ENCODE measurements around the gene DHX34.

The DHX34 gene

DNA sequence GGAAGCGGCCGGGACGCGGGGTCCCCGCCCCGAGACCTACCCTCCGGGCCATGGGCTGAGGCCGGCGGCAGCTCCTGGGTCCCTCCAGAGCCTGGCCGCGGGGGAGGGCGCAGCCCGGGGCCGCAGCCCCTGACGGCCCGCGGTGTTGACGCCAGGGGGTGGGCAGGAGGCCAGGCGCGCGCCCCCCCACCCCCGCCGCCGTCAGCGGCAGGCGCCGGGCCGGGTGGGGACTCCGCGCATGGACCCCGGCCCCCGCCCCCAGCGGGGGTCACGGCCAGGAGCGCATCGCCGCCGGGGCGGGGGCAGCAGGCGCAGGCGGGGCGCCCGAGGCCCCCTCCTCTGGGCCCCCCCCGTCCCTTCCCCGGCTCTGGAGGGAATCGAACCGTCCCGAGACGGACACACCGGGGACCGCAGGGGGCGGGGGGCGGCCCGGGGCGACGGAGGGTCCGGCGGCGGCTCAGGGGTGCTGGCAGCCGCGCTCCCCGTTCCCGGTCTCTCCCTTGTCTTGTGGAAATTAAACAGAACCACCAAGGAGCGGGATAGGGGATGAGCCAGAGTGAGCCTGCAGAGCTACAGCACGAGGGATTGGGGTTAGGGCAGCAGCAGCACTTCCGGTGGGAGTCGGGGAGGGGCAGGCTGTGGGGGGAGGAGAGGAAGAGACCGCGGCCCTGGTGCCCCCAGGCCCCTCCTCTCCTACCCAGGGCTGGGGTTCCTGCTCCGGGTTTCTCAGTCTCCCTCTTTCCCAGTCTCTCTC is 70.1 kb downstream of the DHX34 start, which contains the start of gene MEIS3:
TSS of gene MEIS3 (minus strand) at position 498 of the 754 bp plus-strand sequence. CDS start at position 52, 446 bp downstream.
- no peak for DNase-seq

DNA sequence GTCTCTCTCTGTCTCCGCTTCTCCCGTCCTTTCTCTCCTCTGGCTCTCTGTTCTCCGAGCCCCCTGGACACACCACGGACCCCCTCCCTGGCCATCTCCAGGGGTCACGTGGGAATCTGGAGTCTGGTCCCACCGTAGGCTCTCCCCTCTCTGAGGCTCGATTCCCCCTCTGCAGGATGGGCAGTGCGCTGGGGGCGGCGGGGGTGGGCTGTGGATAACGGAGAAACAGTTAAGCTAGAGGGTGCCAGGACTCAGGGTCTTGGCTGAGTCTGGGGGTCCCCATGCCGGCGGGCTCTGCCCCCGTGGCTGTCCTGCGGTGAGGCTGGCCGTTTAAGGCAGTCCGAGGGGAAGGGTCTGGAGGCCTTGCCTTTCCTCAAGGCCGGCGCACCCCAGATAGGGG is 70.7 kb downstream of the DHX34 start:
- no peak for DNase-seq

DNA sequence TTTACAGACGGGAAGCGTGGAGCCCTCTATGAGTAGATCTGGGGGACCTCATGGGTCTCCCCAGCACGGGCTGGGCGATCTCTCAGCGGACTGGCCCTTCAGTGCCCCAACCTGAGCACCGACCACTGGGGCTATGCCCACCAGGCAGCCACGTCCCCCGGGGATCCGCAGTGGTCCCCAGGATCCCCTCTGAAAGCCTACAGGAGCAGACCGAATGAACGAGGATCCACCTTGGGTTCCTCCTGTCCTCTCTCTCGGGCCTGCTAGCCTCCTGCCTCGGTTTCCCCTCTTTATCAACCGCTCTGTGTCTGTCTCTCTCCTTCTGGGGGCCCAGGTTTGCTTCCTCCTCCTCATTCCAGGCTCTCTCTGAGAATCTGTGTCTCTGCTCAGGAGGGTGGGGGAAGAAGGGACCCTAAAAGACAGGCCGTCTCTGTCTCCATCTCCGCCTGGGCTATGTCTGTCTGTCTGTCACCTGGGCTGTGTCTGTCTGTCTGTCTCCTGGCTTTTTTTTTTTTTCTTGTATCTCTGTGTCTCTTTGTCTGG is 72.2 kb downstream of the DHX34 start:
- DNase-seq: no peak

DNA sequence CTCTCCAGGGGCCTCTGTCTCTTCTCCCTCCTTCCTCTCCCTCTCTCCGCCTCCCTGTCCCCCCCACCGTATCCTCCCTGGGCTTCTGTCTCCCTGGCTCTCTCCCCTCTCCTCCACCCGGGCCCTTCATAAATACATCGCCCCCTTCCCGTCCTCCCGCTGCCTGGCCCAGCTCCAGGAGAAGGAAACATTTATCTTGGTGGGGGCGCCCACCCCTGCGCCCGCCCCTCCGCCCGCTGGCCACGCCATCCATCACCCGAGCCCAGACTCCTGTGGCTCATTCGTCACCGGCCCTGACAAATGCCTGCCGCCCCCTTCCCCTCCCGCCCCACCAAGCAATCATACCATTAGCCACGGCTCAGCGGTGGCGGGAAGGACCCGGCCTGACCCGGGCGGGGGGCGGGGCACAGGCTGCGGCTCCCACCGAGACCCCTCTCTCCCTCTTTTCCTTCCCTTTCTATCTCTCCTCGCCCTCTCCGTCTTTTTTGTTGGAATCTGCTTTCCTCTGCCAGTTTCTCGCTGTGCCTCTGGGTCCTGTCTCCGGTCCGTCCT is 72.8 kb downstream of the DHX34 start:
- DNase-seq: no peak

- no peak for DNase-seq
Measured at GRCh38 chr19:47422417-47423163, 73.5 kb downstream of the DHX34 start.

DNA sequence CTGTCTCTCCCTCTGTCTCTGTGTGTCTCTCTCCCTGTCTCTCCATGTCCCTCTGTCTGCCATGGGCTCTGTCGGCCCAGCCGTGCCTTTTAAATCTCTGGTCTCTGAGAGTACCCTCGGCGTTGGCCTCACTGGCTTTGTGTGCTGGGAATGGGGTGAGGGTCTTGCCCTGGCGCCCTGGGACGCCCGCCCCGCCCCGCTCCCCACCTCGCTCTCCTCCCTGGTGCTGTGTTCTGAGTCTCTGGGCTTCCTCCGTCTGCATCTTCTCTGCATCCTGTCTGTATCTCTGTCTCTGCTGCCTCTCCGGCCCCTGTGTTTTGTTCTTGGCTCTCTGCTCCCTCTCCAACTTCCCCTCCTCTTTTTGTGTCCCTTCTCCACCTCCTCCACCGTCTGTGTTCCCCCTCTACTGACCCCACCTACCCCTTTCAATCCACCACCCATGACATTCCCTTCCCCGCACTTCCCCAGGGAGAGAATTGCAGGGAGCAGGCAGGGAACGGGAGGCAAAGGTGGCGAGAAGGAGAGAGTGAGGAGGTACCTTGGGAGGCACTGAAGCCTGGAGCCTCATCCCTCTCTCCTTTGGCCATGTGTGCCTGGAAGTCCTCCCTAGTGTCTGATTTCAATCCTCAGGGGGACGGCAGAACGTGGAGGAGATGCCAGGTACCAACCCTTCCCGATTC is 74.2 kb downstream of the DHX34 start:
- no peak for DNase-seq

- DNase-seq: peak; percentile 28
Measured at GRCh38 chr19:47427241-47428176, 78.4 kb downstream of the DHX34 start.

GRCh38 chr19:47428177-47428894 is 79.2 kb downstream of the DHX34 start:
- DNase-seq: peak; percentile 96

DNA sequence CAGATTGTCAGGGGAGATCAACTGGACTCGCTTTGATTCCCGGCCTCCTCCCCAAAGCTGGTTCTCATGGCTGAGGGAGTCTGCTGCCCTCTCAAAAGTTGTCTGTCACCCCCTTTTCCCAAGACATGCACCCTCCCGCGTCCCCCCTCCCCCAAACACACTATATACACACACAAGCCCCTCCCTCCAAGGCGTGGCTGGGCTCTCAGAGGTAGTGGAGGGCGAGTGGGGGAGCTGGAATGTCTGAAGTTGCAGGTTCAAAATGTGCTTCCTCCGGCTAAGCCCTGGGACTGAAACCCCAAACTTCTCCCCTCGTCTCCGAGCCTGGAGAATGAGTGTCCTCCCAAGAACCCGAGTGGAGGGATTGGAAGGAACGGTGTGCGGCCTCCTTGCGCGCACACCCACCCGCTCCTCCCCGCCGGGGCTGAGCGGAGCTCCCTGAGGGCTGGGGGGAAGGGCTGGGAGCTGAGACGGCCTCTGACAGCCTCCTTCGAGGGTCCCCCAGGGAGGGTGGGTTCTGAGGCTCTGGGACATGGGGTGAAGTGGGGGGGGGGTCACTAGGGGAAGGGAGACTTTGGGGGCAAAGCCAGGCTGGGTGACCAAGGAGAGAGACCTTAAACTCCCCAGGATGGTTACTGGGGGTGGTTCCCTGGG is 80.2 kb downstream of the DHX34 start:
- no peak for DNase-seq

DNA sequence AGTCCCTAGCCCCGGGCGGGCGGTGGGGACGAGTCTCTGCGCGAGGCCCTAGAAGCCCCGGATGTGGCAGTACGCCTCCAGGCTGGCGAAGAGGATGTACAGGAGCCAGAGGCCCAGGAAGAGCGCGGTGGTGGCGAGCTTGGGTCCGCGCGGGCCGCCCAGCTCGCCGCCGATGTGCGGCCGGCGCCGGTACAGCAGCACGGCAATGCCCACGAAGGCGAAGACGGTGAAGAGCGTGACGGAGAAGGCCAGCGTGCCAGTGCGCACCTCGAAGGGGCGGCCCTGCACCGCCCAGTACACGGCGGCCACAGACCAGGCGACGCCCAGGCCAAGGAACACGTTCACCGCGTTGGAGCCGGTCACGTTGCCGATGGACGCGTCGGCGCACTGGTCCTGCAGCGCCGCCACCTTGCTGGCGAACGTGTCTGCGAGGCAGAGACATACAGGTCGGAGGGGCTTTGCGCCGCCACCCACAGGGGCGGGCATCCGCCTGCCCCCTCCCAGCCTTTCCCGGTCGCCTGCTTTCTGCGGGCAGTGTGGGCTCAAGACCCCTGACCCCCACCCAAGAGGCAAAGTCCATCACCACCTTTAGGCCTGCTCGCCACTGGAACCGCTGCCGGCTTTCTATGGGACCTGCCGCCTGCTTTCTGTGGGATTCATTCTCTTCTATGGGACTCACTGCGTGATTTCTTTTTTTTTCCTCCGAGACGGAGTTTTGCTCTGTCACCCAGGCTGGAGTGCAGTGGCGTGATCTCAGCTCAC is 81.1 kb downstream of the DHX34 start:
- DNase-seq: no peak

DNA sequence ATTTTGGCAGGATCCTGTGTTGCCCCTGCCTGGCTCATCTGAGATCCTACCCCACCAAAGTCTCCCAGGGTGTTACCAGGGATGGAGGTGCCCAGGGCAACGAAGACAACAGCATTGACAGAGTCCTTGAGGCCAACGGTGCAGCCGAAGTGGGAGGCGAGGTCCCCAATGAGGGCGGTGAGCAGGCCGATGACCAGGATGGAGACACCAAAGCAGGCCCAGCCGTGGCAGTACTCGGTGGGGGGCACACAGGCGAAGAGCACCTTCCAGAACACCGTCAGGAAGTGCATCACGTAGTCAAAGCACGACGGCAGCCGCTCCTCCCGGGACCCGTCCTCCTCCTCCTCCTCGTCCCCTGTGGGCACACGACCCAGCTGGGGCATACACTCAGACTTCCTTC is 83.0 kb downstream of the DHX34 start:
- DNase-seq: no peak
